Rectal smooth muscle tissue (tissue), 1 donor: ENCODE data around the gene GPLD1.
"Not testable (repeated sequence)": the region's sequence is repeated elsewhere in the genome, so short reads cannot be mapped to it uniquely, and the experiment has no call there.

ENCODE experiments used
- H3K27ac ChIP-seq: one replicate; pipeline ENCODE4 v1.7.0; 2013; ENCODE audit warnings: low read depth, low read length, inconsistent platforms
- H3K27me3 ChIP-seq: one replicate; pipeline ENCODE4 v1.7.0; 2013; ENCODE audit warnings: low read length; ENCODE audit not compliant: control insufficient read depth, insufficient read depth
- H3K36me3 ChIP-seq: one replicate; pipeline ENCODE4 v1.7.0; 2013; ENCODE audit warnings: low read length; ENCODE audit not compliant: control insufficient read depth, insufficient read depth
- H3K4me1 ChIP-seq: one replicate; pipeline ENCODE4 v1.7.0; 2013; ENCODE audit warnings: low read length; ENCODE audit not compliant: control insufficient read depth, insufficient read depth
- H3K4me3 ChIP-seq: one replicate; pipeline ENCODE4 v1.7.0; 2013; ENCODE audit warnings: low read length
- H3K9ac ChIP-seq: one replicate; pipeline ENCODE4 v1.7.0; 2013; ENCODE audit warnings: low read length

GPLD1 gene

GRCh38 chr6:24396824-24397223, 92.6 kb downstream of the GPLD1 start:
- no peaks in the 10 kb centered on the region for H3K4me1 ChIP-seq
- no peaks in the 10 kb centered on the region for H3K36me3 ChIP-seq
- no peaks in the 10 kb centered on the region for H3K27me3 ChIP-seq
- no peak overlapping the region for H3K9ac ChIP-seq
- no peak overlapping the region for H3K4me3 ChIP-seq
- no peak overlapping the region for H3K27ac ChIP-seq

DNA sequence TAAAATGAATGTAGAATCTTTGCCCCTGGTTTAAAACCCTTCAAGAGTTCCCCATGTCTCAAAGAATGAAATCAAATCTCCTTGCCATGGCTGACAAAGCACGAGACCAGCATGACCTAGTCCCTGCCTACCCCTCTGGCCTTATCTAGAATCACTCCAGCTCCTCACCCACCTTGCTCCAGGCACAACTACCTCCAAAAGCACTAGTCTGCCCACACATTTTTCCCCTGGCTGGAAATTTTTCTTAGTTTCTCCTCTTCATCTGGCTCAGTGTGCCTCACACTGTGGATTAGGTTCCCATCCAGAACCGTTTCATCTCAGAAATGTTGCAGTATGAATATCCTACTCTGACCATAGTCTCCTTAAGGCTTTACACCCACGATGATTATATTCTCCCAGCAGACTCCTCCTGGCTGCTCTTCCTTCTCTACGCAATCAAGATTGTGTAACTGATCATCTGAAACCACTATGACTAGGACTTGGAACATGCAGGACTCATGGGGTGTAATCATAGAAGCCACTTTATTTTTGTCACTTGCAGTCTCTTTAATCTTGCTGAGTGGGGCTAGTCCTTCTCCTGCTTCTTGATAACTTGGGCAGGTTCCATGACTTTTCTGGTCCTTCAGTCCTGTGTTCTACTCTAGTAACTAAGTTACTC, 94.5 kb downstream of the GPLD1 start:
- Histone ChIP-seq H3K4me1 (no peaks in the 10 kb centered on the region), H3K9ac (no peak overlapping the region), H3K27me3 (no peaks in the 10 kb centered on the region), H3K27ac (no peak overlapping the region), H3K4me3 (no peak overlapping the region), H3K36me3 (no peaks in the 10 kb centered on the region)

- no peak overlapping the region for H3K4me3 ChIP-seq
- no peak overlapping the region for H3K27ac ChIP-seq
- no peaks in the 10 kb centered on the region for H3K36me3 ChIP-seq
These were observed 95.2 kb downstream of the GPLD1 start for GRCh38 chr6:24394061-24394779.

DNA sequence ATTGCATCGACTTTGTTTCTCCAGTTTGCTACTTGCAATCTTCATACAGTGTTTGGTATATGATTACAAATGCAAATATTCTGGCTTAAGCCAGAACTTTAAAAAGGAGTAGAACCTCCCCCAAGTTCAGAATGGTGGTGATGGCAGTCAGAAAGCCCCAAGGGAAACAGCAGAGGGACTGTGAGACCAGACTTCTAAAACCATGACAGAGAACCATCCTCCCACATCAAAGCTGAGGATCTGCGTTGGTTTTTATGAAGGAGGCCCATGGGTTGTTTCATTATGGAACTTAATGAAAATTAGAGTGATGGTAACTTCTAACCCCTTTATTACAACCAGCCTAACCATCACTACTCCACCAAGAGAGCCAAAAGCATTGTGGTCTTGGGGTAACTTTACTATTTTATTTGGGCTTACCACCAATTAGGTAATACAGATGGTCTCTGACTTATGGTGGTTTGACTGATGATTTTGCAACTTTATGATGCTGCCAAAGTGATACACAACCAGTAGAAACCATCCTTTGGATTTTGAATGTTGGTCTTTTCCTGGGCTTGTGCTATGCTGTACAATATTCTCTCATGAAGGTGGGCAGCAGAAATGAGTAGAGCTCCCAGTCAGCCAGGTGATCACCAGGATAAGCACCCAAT, 97.5 kb downstream of the GPLD1 start:
- Histone ChIP-seq H3K9ac (no peak overlapping the region), H3K27me3 (no peaks in the 10 kb centered on the region), H3K4me1 (no peaks in the 10 kb centered on the region), H3K27ac (no peak overlapping the region), H3K4me3 (no peak overlapping the region), H3K36me3 (no peaks in the 10 kb centered on the region)

More at GRCh38 chr6:24394061-24394779, 95.2 kb downstream of the GPLD1 start:
- Histone ChIP-seq H3K9ac (no peak overlapping the region), H3K4me1 (no peaks in the 10 kb centered on the region), H3K27me3 (no peaks in the 10 kb centered on the region)

DNA sequence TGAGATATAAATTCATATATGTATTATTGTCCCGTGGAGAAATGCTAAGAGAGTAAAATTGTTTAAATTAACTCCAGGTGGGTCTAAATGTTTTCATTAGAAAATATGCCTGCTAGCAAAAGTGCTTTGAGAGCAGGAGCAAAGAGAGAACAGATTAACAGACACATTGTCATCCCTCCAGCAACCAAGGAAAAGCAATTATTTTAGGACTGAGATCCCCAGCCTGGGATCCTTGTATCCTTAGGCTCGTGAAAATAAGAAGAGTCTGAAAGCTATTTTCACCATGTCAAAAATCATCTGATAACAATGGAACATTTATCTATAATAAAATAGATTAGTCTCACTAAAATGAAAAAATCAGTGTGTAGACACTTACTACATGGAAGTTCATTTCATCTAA, 98.2 kb downstream of the GPLD1 start:
- Histone ChIP-seq H3K4me3 (no peak overlapping the region), H3K9ac (no peak overlapping the region), H3K27me3 (no peaks in the 10 kb centered on the region), H3K36me3 (no peaks in the 10 kb centered on the region), H3K27ac (no peak overlapping the region), H3K4me1 (no peaks in the 10 kb centered on the region)

- Histone ChIP-seq H3K27ac (no peak overlapping the region), H3K4me3 (no peak overlapping the region), H3K27me3 (no peaks in the 10 kb centered on the region), H3K9ac (no peak overlapping the region), H3K4me1 (no peaks in the 10 kb centered on the region), H3K36me3 (no peaks in the 10 kb centered on the region)
These were observed 101.6 kb downstream of the GPLD1 start for GRCh38 chr6:24387818-24388217.

DNA sequence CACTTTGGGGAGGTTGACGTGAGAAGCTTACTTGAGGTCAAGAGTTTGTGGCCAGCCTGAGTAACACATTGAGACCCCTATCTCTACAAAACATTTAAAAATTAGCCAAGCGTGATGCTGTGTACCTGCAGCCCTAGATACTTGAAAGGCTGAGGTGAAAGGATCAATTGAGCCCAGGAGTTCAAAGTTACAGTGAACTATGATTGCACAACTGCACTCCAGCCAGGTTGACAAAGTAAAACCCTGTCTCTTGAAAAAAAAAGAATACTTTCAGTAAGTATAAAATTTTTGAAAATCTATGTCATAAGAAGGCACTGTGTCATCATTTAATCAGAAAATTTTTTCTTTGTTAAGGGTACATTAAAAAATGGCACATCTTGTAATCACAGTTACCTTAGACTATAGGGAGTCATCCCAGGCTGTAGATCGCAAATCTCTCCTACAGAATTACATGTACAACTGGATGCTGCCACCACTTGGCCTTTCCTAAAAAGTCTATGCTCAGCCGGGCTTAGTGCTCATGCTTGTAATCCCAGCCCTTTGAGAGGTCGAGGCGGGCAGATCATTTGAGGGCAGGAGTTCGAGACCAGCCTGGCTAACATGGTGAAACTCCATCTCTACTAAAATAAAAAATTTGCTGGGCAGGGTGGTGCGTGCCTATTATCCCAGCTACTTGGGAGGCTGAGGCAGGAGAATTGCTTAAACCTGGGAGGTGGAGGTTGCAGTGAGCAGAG, 103.7 kb downstream of the GPLD1 start:
- H3K9ac ChIP-seq = no peak overlapping the region
- no peak overlapping the region for H3K27ac ChIP-seq
- H3K4me3 ChIP-seq = no peak overlapping the region

GRCh38 chr6:24384369-24385130, 104.8 kb downstream of the GPLD1 start:
- H3K4me1 ChIP-seq, H3K27ac ChIP-seq, H3K9ac ChIP-seq, H3K36me3 ChIP-seq, H3K27me3 ChIP-seq, H3K4me3 ChIP-seq: not testable (repeated sequence)

More for the DNA sequence above, 103.7 kb downstream of the GPLD1 start:
- H3K27me3 ChIP-seq = no peaks in the 10 kb centered on the region
- H3K36me3 ChIP-seq = no peaks in the 10 kb centered on the region
- H3K4me1 ChIP-seq = no peaks in the 10 kb centered on the region

DNA sequence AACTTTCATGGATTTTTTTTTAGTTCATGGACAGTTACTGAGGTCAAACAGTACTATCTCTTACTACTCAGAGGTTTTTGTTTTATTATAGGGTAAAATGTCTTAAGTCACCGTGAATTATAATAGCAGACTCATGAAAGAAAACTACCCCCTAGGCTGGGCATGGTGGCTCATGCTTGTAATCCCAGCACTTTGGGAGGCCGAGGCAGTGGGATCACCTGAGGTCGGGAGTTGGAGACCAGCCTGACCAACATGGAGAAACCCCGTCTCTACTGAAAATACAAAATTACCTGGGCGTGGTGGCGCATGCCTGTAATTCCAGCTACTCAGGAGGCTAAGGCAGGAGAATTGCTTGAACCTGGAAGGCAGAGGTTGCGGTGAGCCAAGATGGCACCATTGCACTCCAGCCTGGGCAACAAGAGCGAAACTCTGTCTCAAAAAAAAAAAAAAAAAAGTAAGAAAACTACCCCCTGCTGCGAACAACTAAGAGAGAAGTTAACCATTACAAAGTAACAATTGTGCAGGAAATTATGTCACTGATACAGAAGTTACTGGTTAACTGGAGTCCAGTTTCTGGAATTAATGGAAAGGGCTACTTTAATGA, 106.4 kb downstream of the GPLD1 start:
- H3K4me3 ChIP-seq, H3K36me3 ChIP-seq, H3K4me1 ChIP-seq, H3K27ac ChIP-seq, H3K27me3 ChIP-seq, H3K9ac ChIP-seq: not testable (repeated sequence)

DNA sequence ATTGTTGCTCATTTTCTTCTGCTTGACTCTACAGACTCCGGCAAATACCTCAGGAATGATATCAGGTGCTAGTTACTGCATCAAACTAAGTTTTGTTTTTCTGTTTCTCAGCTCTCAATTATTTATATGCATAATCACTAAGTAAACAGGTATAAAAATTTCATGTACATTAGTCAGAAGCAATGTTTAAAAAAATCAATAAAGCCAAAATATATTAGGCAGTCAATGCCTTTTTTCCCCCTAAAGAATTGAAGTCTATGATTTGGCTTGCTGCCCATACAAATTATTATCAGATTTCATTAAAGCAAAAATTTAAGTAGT, 107.2 kb downstream of the GPLD1 start:
- no peak overlapping the region for H3K9ac ChIP-seq
- no peak overlapping the region for H3K27ac ChIP-seq
- no peaks in the 10 kb centered on the region for H3K36me3 ChIP-seq
- no peaks in the 10 kb centered on the region for H3K4me1 ChIP-seq
- H3K27me3 ChIP-seq = no peaks in the 10 kb centered on the region
- H3K4me3 ChIP-seq = no peak overlapping the region

DNA sequence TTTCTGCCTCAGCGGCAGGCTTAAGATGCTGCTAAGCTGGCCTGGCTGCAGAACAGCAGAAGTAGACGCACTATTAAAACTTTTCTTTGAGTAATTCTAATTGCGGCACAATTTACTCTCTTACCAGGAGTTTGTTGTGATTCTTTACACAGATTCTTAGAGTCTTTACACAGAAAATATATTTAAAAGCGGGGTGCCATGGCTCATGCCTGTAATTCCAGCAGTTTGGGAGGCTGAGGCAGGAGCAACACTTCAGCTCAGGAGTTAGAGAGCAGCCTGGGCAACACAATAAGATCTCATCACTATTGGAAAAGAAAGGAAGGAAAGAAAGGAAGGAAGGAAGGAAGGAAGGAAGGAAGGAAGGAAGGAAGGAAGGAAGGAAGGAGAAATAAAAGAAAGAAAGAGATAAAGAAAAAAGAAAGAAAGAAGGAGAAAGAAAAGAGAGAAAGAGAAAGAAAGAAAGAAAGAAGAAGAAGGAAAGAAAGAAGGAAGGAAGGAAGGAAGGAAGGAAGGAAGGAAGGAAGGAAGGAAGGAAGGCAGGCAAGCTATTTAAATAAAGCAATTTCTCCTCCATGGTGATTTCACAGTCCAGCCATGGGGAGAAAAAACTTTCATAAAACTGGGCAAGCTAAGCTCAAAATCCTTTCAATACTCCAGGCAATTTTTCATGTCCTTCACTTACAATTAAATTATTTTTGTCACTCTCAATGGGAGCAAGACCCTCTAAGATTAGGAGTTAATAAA, 107.7 kb downstream of the GPLD1 start:
- no peak overlapping the region for H3K27ac ChIP-seq

More for the DNA sequence above, 107.7 kb downstream of the GPLD1 start:
- Histone ChIP-seq H3K9ac (no peak overlapping the region), H3K27me3 (no peaks in the 10 kb centered on the region), H3K4me3 (no peak overlapping the region), H3K4me1 (no peaks in the 10 kb centered on the region), H3K36me3 (no peaks in the 10 kb centered on the region)
